HepG2 (cell line): ENCODE results near the gene JSRP1. TPM values are rescaled to one million over a fixed set of nuclear protein-coding genes. Genes with fewer than 3 reads are reported as not detected.

ENCODE experiments used
- ATAC-seq: fragments of 200-7000 bp; cut with Tn5 transposase; 3 replicates; pipeline ENCODE4 v1.9.1; 2020; ENCODE audit warnings: mild to moderate bottlenecking, moderate library complexity
- BruUV-seq: library from RNA; stranded (reverse); fragments of 400-500 nt; replicated peaks from 2 replicates; lab custom pipeline; 2021; lab: Mats Ljungman, UMichigan
- CTCF ChIA-PET: fragments of 300-600 bp; formaldehyde crosslinking; extraction: SDS; loops from one replicate; lab custom pipeline; 2021; ENCODE audit warnings: low total read pairs, inconsistent platforms, low intra/inter-chr PET ratio; lab: Yijun Ruan, JAX
- POLR2A ChIA-PET: fragments of 350-600 bp; sonication (Branson Sonifier 250); formaldehyde crosslinking; loops from one replicate; lab custom pipeline; 2020; ENCODE audit warnings: antibody characterized with exemption, inconsistent platforms; lab: Yijun Ruan, JAX
- DNase-seq: peaks from one replicate; pipeline ENCODE4 v3.0.0-alpha.2; 2015; ENCODE audit warnings: low spot score
- FAIRE-seq: peaks from 3 replicates; lab custom pipeline; 2011; peaks lifted over from hg19 to GRCh38; lab: Jason Lieb, UNC
- H2AFZ ChIP-seq: one replicate; pipeline ENCODE4 v1.6.1; 2011; ENCODE audit warnings: low read length, inconsistent platforms
- H3K27ac ChIP-seq: fragments of 300-600 bp; 3 replicates; pipeline ENCODE4 v1.8.0; 2011; ENCODE audit warnings: mixed run types, mild to moderate bottlenecking, mixed read lengths, low read length, inconsistent platforms; ENCODE audit not compliant: insufficient read depth; ENCODE audit errors: extremely low read length
- H3K27me3 ChIP-seq, 2 experiments: fragments of 200-600 bp in 1 of 2; 2 replicates in 1 of 2; 3 replicates in 1 of 2; pipeline versions ENCODE4 v1.6.0 to v1.8.0; 2011; ENCODE audit warnings: low read length in 2 of 2, mild to moderate bottlenecking in 2 of 2, moderate library complexity in 2 of 2, inconsistent platforms in 1 of 2; ENCODE audit not compliant: insufficient read depth in 2 of 2, control insufficient read depth in 1 of 2
- H3K36me3 ChIP-seq, 2 experiments: fragments of 200-600 bp in 1 of 2; replicated peaks in 1 of 2; 2 replicates in 1 of 2; 3 replicates in 1 of 2; pipeline versions ENCODE4 v1.5.1 to v1.8.0; 2011; ENCODE audit warnings: low read length in 2 of 2, inconsistent platforms in 1 of 2; ENCODE audit not compliant: insufficient read depth in 2 of 2, control insufficient read depth in 1 of 2
- H3K4me1 ChIP-seq: 2 replicates; pipeline ENCODE4 v1.5.1; 2012; ENCODE audit warnings: low read length, inconsistent platforms; ENCODE audit not compliant: insufficient read depth
- H3K4me2 ChIP-seq: 2 replicates; pipeline ENCODE4 v1.6.0; 2011; ENCODE audit warnings: low read depth, low read length, inconsistent platforms
- H3K4me3 ChIP-seq, 3 experiments: fragments of 200-600 bp in 1 of 3; sonication (generic), shearing (Covaris generic) in 1 of 3; replicated peaks in 1 of 3; 2 replicates each; pipeline ENCODE4 v1.5.1; 2011 to 2016; ENCODE audit warnings: low read length in 3 of 3, inconsistent platforms in 2 of 3, low read depth in 2 of 3, mild to moderate bottlenecking in 2 of 3, control low read depth in 1 of 3, mixed read lengths in 1 of 3; ENCODE audit not compliant: insufficient read depth in 1 of 3
- H3K79me2 ChIP-seq: one replicate; pipeline ENCODE4 v1.6.1; 2011; ENCODE audit warnings: low read length, inconsistent platforms; ENCODE audit not compliant: insufficient read depth
- H3K9ac ChIP-seq: 2 replicates; pipeline ENCODE4 v1.6.0; 2011; ENCODE audit warnings: mild to moderate bottlenecking, low read depth, low read length, inconsistent platforms; ENCODE audit not compliant: insufficient read depth
- H3K9me3 ChIP-seq: 2 replicates; pipeline ENCODE4 v1.5.1; 2012; ENCODE audit warnings: mild to moderate bottlenecking, low read length
- H4K20me1 ChIP-seq: 2 replicates; pipeline ENCODE4 v1.6.0; 2011; ENCODE audit warnings: inconsistent platforms, mild to moderate bottlenecking, low read length, moderate library complexity; ENCODE audit not compliant: insufficient read depth
- ATF7 ChIP-seq, 2 experiments: fragments of 450-650 bp in 1 of 2; sonication (generic) in 1 of 2; formaldehyde crosslinking in 1 of 2; IDR thresholded peaks; 2 replicates each; pipeline versions ENCODE4 v1.4.0 to v1.6.1; 2016 to 2020; ENCODE audit warnings: antibody characterized with exemption in 1 of 2, mild to moderate bottlenecking in 1 of 2, missing genetic modification reagents in 1 of 2
- BHLHE40 ChIP-seq: IDR thresholded peaks from 2 replicates; pipeline ENCODE4 v1.6.1; 2011; ENCODE audit warnings: low read length, improper control_type of control experiment
- FOXO1 ChIP-seq: sonication (generic); formaldehyde crosslinking; IDR thresholded peaks from 2 replicates; pipeline ENCODE4 v1.4.0; 2020; ENCODE audit warnings: missing genetic modification reagents
- GABPA ChIP-seq, 2 experiments: IDR thresholded peaks; 2 replicates each; pipeline ENCODE4 v1.6.1; 2011 to 2016; ENCODE audit warnings: low read depth in 2 of 2, low read length in 1 of 2, missing biosample characterization in 1 of 2, missing genetic modification characterization in 1 of 2
- HIVEP1 ChIP-seq: sonication (generic); formaldehyde crosslinking; IDR thresholded peaks from 2 replicates; pipeline ENCODE4 v1.4.0; 2020; ENCODE audit warnings: mild to moderate bottlenecking, missing genetic modification reagents
- IRX3 ChIP-seq: sonication (generic); formaldehyde crosslinking; IDR thresholded peaks from 2 replicates; pipeline ENCODE4 v1.8.1; 2023; ENCODE audit warnings: mild to moderate bottlenecking, low read depth, missing genetic modification reagents, borderline replicate concordance
- MLLT10 ChIP-seq: sonication (generic); formaldehyde crosslinking; IDR thresholded peaks from 2 replicates; pipeline ENCODE4 v1.4.0; 2020; ENCODE audit warnings: missing genetic modification reagents
- NONO ChIP-seq, 2 experiments: fragments of 450-650 bp in 1 of 2; sonication (generic) in 1 of 2; formaldehyde crosslinking in 1 of 2; IDR thresholded peaks in 1 of 2; conservative IDR thresholded peaks in 1 of 2; 2 replicates each; pipeline versions ENCODE4 v1.6.1 to v1.8.0; 2017 to 2022; ENCODE audit warnings: mild to moderate bottlenecking in 1 of 2, missing genetic modification reagents in 1 of 2, moderate library complexity in 1 of 2
- NR2F2 ChIP-seq: IDR thresholded peaks from 2 replicates; pipeline ENCODE4 v1.6.1; 2012; ENCODE audit warnings: low read depth, inconsistent platforms, borderline replicate concordance
- XRCC5 ChIP-seq: fragments of 200-400 bp; formaldehyde crosslinking; optimal IDR thresholded peaks from 2 replicates; pipeline ENCODE3; 2017; ENCODE audit warnings: mild to moderate bottlenecking, low read length
- ZNF225 ChIP-seq: sonication (generic); formaldehyde crosslinking; IDR thresholded peaks from 2 replicates; pipeline ENCODE4 v1.4.0; 2020; ENCODE audit warnings: mild to moderate bottlenecking, missing genetic modification reagents
- ZNF317 ChIP-seq: sonication (generic); formaldehyde crosslinking; IDR thresholded peaks from 2 replicates; pipeline ENCODE4 v1.5.0; 2020; ENCODE audit warnings: mild to moderate bottlenecking, missing genetic modification reagents
- ZNF34 ChIP-seq: sonication (generic); formaldehyde crosslinking; IDR thresholded peaks from 2 replicates; pipeline ENCODE4 v1.4.0; 2020; ENCODE audit warnings: mild to moderate bottlenecking, missing genetic modification reagents, borderline replicate concordance
- ZNF644 ChIP-seq: IDR thresholded peaks from 2 replicates; pipeline ENCODE4 v1.6.1; 2016; ENCODE audit warnings: low read depth
- ZNF883 ChIP-seq: sonication (generic); formaldehyde crosslinking; IDR thresholded peaks from 2 replicates; pipeline ENCODE4 v1.5.1; 2020; ENCODE audit warnings: mild to moderate bottlenecking, missing genetic modification reagents; ENCODE audit errors: not compliant biosample characterization
- WGBS: methylation state at CpG from one replicate; pipeline ENCODE4 v1.1.6; 2017; ENCODE audit warnings: low lambda C conversion rate; 5-methylcytosine and 5-hydroxymethylcytosine counted together
- in situ Hi-C: cut with HindIII; loops from 2 replicates; pipeline ENCODE4 v1.10.0; 2017; ENCODE audit warnings: low pct_unique_long_range_greater_than_20kb; ENCODE audit not compliant: extremely low pct_ligation_motif_present
- intact Hi-C: fragments of 100-400 bp; cut with micrococcal nuclease; formaldehyde crosslinking; loops from one replicate; pipeline ENCODE4 v1.10.0; 2022; ENCODE audit not compliant: unreplicated experiment
- polyA plus RNA-seq, 8 experiments: library from polyadenylated mRNA; depleted of rRNA in 3 of 8; stranded (reverse) in 7 of 8; unstranded in 1 of 8; fragments of >200 nt; fragmentation: Illumina TruSeq in 4 of 8; extraction: Trizol in 4 of 8; gene quantifications; 2 replicates each; pipeline versions ENCODE4 v1.2.1 to v1.2.3, GENCODE V29; 2011 to 2016; ENCODE audit warnings: low read depth in 4 of 8, missing spikeins in 1 of 8, mixed read lengths in 1 of 8; ENCODE audit not compliant: insufficient read depth in 1 of 8
- total RNA-seq, 5 experiments: library from RNA; depleted of rRNA; stranded (reverse); fragments of >200 nt; fragmentation: Illumina TruSeq; extraction: Trizol; gene quantifications; 2 replicates each; pipeline ENCODE4 v1.2.3, GENCODE V29; 2016; ENCODE audit warnings: low read depth in 1 of 5
- TF ChIP-seq, protein P1 (sequence below): sonication (generic); formaldehyde crosslinking; IDR thresholded peaks from 2 replicates; pipeline ENCODE4 v1.4.0; 2020; ENCODE audit warnings: missing genetic modification reagents
- TF ChIP-seq, protein P2 (sequence below): sonication (generic); formaldehyde crosslinking; IDR thresholded peaks from 2 replicates; pipeline ENCODE4 v1.5.0; 2020; ENCODE audit warnings: missing genetic modification reagents
- TF ChIP-seq, protein P3 (sequence below): sonication (generic); formaldehyde crosslinking; IDR thresholded peaks from 2 replicates; pipeline ENCODE4 v1.4.0; 2020; ENCODE audit warnings: mild to moderate bottlenecking, missing genetic modification reagents

The JSRP1 gene
- total and polyA plus RNA-seq, 2 of the 13 experiments (the other 11 are each of a cell fraction or from before 2014, with no cell fraction given), result 0.16 to 0.38 TPM

DNA sequence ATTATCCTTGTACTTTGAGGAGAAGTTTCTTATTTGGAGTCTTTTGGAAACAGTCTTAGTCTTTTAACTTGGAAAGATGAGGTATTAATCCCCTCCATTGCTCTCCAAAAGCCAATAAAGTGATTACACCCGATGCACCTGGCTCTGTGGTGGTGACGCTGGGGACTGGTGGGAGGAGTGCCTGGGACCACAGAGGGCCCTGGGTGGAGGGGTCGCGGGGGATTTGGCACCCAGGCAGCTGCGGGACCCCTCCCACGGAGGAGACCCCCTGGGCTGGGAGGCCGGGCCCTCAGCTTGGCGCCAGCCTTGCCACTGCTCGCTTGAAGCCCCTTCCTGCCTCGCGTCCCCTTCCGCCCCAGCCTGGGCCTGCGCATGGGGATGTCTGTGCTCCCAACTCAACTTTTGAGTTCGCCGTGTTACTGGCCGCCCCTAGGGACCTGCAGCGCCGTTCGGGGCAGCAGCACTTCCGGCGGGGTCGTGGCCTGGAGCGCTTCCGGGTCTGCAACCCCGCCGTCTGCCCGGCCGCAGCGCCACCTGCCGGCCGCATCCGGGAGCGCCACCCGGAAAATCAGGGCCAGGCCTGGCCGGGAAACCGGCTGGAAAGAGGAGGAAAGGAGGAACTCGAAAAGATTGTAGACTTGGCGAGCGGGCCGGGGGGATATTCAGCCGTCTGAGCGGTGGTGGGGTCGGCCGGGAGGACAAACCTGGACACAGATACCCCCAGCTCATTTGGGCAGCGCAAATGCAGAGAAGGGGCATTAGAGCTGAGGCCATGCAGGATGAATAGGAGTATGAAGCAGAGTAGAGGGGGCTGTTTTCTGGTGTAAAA, 17.4 kb upstream of the JSRP1 start:
- POLR2A ChIA-PET, result interaction anchor here (1.3 to 1.7 kb wide), 3 partner anchors 10 to 122 kb away, joined by 3 to 7 read pairs (median 4); partner anchors contain the start of gene AP3D1
- peaks cover 36% of the 10 kb centered on the region for H3K4me1 ChIP-seq
- WGBS, result 8% methylated on average over 34 of the region's 45 CpGs
- intact Hi-C loops (loop anchor here (5.0 kb wide), 1 partner anchor 36 kb away; the partner anchor contains the start of genes PLEKHJ1 and SF3A2), in situ Hi-C loops (no loop called here)
- H3K79me2 ChIP-seq, result peaks cover 36% of the 10 kb centered on the region
- peak overlapping the region in 2 of 3 experiments; percentile 35 to 56; a peak in 3 of 6 replicates for H3K4me3 ChIP-seq
- peaks cover 4 to 17% of the 10 kb centered on the region in 2 experiments; a peak in 4 of 5 replicates for H3K36me3 ChIP-seq
- CTCF ChIA-PET, result interaction anchor here (1.1 to 1.7 kb wide), 4 partner anchors 19 to 118 kb away, joined by 3 to 17 read pairs (median 8); partner anchors contain the start of genes PLEKHJ1 and SF3A2
- BruUV-seq, result no TSS peak
- DNase-seq (peak; percentile 64), FAIRE-seq (no peak), ATAC-seq (peak; percentile 55)
- H3K27me3 ChIP-seq, result no peaks in the 10 kb centered on the region; a peak in 1 of 5 replicates
- peak overlapping the region; percentile 63 for H3K4me2 ChIP-seq
- peak overlapping the region; percentile 31 for H3K27ac ChIP-seq
- no peaks in the 10 kb centered on the region for H3K9me3 ChIP-seq
- H3K9ac ChIP-seq, result no peak overlapping the region
- no peak overlapping the region for H2AFZ ChIP-seq
- H4K20me1 ChIP-seq, result peaks cover 58% of the 10 kb centered on the region
- TF ChIP-seq NONO (IDR thresholded peaks at IDR 0.05) (no peak), NONO (CRISPR knock-in tag; conservative IDR thresholded peaks at IDR 0.05) (peak; percentile 79), BHLHE40 (0 out of 2 replicates have a peak, but pooled peaks have one; percentile 31), NR2F2 (peak; percentile 36; the same call in 1 of the 2 replicates), ZNF644 (CRISPR knock-in tag) (no peak), ZNF883 (CRISPR knock-in tag) (peak; percentile 77), ZNF317 (CRISPR knock-in tag) (peak; percentile 73), IRX3 (CRISPR knock-in tag) (no peak), ZNF34 (CRISPR knock-in tag) (no peak), XRCC5 (peak; percentile 86), MLLT10 (CRISPR knock-in tag) (no peak), ATF7 (IDR thresholded peaks at IDR 0.05) (no peak), ATF7 (CRISPR knock-in tag; IDR thresholded peaks at IDR 0.05) (no peak), FOXO1 (CRISPR knock-in tag) (0 out of 2 replicates have a peak, but pooled peaks have one; percentile 44), HIVEP1 (peak; percentile 82), GABPA (IDR thresholded peaks at IDR 0.05; ENCODE audit: low read depth, low read length) (peak; percentile 96), GABPA (CRISPR knock-in tag; IDR thresholded peaks at IDR 0.05; ENCODE audit: low read depth) (peak; percentile 93), ZNF225 (CRISPR knock-in tag) (peak; percentile 66; the same call in 1 of the 2 replicates)
- TF ChIP-seq, protein P1, sequence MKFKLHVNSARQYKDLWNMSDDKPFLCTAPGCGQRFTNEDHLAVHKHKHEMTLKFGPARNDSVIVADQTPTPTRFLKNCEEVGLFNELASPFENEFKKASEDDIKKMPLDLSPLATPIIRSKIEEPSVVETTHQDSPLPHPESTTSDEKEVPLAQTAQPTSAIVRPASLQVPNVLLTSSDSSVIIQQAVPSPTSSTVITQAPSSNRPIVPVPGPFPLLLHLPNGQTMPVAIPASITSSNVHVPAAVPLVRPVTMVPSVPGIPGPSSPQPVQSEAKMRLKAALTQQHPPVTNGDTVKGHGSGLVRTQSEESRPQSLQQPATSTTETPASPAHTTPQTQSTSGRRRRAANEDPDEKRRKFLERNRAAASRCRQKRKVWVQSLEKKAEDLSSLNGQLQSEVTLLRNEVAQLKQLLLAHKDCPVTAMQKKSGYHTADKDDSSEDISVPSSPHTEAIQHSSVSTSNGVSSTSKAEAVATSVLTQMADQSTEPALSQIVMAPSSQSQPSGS, result peak; percentile 56; the same call in 1 of the 2 replicates
- TF ChIP-seq, protein P2, sequence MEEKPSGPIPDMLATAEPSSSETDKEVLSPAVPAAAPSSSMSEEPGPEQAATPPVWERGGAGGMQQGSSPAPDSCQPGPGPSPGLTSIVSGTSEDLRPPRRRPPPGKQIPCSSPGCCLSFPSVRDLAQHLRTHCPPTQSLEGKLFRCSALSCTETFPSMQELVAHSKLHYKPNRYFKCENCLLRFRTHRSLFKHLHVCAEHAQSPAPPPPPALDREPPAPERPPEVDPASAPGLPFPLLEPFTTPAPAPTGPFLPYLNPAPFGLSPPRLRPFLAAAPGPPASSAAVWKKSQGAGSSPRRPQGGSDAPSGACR, result peak; percentile 22; the same call in 1 of the 2 replicates
- TF ChIP-seq, protein P3, sequence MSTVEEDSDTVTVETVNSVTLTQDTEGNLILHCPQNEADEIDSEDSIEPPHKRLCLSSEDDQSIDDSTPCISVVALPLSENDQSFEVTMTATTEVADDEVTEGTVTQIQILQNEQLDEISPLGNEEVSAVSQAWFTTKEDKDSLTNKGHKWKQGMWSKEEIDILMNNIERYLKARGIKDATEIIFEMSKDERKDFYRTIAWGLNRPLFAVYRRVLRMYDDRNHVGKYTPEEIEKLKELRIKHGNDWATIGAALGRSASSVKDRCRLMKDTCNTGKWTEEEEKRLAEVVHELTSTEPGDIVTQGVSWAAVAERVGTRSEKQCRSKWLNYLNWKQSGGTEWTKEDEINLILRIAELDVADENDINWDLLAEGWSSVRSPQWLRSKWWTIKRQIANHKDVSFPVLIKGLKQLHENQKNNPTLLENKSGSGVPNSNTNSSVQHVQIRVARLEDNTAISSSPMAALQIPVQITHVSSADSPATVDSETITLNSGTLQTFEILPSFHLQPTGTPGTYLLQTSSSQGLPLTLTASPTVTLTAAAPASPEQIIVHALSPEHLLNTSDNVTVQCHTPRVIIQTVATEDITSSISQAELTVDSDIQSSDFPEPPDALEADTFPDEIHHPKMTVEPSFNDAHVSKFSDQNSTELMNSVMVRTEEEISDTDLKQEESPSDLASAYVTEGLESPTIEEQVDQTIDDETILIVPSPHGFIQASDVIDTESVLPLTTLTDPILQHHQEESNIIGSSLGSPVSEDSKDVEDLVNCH (CRISPR knock-in tag), result no peak
